ENCODE data around the gene PLEKHM2.

PLEKHM2 gene

GRCh38 chr1:15727021-15727420, 42.9 kb downstream of the PLEKHM2 start:
- DNase-seq, result no peak

- no peak for DNase-seq
These were observed 43.3 kb downstream of the PLEKHM2 start for GRCh38 chr1:15727424-15727823.

GRCh38 chr1:15727866-15728534, 43.9 kb downstream of the PLEKHM2 start:
- DNase-seq, result no peak

GRCh38 chr1:15728937-15729657, 45.0 kb downstream of the PLEKHM2 start:
- DNase-seq, result no peak

GRCh38 chr1:15730423-15730822, 46.3 kb downstream of the PLEKHM2 start:
- DNase-seq, result no peak

- DNase-seq, result no peak
These were observed 46.8 kb downstream of the PLEKHM2 start for GRCh38 chr1:15730936-15731335.

- no peak for DNase-seq
These were observed 47.9 kb downstream of the PLEKHM2 start for GRCh38 chr1:15731735-15732685.

GRCh38 chr1:15732686-15733081, 48.6 kb downstream of the PLEKHM2 start:
- no peak for DNase-seq

- no peak for DNase-seq
These were observed 49.2 kb downstream of the PLEKHM2 start for GRCh38 chr1:15733218-15733725.

- no peak for DNase-seq
These were observed 49.7 kb downstream of the PLEKHM2 start for GRCh38 chr1:15733726-15734226.

GRCh38 chr1:15734296-15734695, 50.2 kb downstream of the PLEKHM2 start:
- DNase-seq, result no peak

- no peak for DNase-seq
These were observed 50.8 kb downstream of the PLEKHM2 start for GRCh38 chr1:15734901-15735300.

GRCh38 chr1:15735304-15736037, 51.4 kb downstream of the PLEKHM2 start:
- DNase-seq, result no peak

GRCh38 chr1:15736038-15736891, 52.1 kb downstream of the PLEKHM2 start, which contains the start of gene SLC25A34:
SLC25A34 (plus strand) TSS chr1:15736258; CDS start chr1:15736486, 228 bp downstream.
- DNase-seq, result no peak

- no peak for DNase-seq
These were observed 52.8 kb downstream of the PLEKHM2 start for GRCh38 chr1:15736892-15737261.

- DNase-seq, result no peak
These were observed 53.5 kb downstream of the PLEKHM2 start for GRCh38 chr1:15737324-15738319.

GRCh38 chr1:15738416-15739113, 54.4 kb downstream of the PLEKHM2 start:
- DNase-seq, result no peak

- no peak for DNase-seq
These were observed 55.1 kb downstream of the PLEKHM2 start for GRCh38 chr1:15739259-15739658.

- DNase-seq, result no peak
These were observed 55.6 kb downstream of the PLEKHM2 start for GRCh38 chr1:15739745-15740144.

Data from EL (cell line).